Stimulated activated CD4-positive, alpha-beta T cell treated with anti-CD3 and anti-CD28 coated beads, Interleukin-4, amount 100 ng/mL, for 48 hours (primary cell): ENCODE results near the gene FGA.
"Not testable (repeated sequence)": the region's sequence is repeated elsewhere in the genome, so short reads cannot be mapped to it uniquely, and the experiment has no call there.

Experiments used
- DNase-seq, 2 donors: peaks; one replicate each; pipeline ENCODE4 v3.0.0-alpha.2; 2020; ENCODE audit warnings: low read depth in 2 of 2

FGA gene

DNA sequence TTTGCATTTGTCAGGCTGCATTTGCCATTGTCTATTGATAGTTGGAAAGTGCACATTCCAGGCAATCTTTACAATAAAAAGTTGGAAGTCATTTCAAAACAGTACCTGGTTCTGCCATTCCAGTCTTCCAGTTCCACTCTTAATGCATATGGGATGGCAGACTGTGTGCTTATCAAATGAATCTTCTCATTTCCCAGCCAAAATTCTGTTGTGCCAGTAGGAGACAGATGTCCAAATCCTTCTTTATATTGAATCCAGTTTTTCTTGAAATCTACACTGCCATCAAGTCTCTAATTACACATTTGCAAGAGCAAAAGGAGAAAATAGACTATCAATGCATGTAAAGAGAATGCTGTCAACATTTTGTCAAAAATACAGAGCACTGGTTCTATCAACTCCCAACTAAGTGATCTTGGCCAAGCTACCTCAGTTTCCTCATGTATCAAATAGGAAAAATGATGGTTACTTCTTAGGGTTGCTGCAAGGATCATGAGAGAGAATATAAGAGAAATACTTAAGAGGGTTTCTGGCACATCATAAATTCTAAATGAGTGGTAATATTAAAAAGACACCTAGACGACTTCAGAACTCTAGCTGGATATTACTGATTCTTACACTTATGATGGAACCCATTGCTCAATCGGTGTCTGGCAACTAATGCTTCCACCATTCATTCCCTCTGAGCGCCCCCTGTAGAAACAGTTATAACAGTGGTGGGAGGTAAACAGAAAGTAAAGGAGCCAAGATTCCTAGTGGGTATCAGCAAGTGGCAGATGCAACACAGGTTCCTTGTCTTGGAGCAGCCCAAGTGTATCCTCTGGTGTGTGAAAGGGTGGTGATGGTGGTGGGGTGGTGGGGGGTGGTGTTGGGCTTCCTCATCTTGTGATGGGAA lies 18.1 kb upstream of the FGA start:
- no peak for DNase-seq

DNA sequence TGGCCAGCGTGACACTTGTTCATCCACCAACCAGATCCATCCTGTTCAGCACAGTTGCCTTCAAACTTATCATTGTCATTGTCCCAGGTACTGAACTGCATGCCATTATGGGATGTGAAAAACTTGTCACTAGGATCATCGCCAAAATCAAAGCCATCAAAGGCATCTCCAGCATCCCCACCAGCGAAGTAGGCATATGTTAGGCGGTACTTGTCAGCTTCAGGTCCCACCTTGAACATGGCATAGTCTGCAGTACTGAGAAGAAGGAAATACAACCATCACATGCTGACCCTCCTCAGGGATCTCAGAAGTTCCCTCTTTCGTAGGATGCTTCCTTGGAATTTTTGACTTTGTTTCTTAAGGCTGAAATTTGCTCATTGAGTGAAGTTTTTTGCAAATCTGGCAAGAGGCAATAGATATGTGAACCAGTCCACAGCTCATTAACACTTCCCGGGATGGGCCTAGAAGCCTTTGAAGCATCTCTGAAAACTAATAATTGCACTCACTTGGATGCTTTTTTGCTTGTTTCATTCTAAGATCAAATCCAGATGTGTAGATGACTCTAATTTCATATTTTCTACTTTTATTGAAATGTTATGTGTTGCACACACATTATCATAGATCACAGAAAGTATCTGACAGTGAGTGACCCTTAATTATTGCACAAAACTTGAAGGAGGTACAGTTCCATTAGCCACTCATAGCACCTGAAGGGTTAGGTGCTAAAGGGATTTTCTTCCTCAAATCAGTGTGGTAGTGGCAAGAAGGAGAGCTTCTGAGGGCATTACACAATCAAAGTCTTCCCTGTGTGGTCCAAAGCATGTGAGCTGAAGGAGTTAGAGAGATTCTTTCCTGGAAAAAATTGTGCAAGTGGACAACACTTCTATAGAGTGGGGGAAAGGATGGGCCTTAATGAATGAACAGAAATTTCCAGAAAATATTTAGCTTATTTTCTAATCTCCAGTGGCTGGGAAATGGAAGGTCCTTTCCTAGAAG lies 16.5 kb upstream of the FGA start:
- DNase-seq: no peak

GRCh38 chr4:154604696-154605200 lies 14.2 kb upstream of the FGA start:
- no peak for DNase-seq

- no peak for DNase-seq
These were observed 12.7 kb upstream of the FGA start for GRCh38 chr4:154603033-154603943.

- no peak for DNase-seq
These were observed 12.0 kb upstream of the FGA start for GRCh38 chr4:154602404-154603020.

- no peak for DNase-seq
These were observed 7.5 kb upstream of the FGA start for GRCh38 chr4:154597798-154598774.

DNA sequence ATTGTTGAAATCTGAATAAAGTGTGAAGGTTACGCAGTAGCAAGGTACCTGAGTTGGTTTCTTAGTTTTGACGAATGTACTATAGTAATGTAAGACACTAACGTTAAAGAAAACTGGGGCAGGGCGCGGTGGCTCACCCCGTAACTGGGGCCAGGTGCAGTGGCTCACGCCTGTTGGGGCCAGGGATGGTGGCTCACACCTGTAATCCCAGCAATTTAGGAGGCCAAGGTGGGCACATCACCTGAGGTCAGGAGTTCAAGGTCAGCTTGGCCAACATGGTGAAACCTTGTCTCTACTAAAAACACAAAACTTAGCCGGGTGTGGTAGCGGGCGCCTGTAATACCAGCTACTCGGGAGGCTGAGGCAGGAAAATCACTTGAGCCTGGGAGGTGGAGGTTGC lies 6.7 kb upstream of the FGA start:
- not testable (repeated sequence) for DNase-seq

DNA sequence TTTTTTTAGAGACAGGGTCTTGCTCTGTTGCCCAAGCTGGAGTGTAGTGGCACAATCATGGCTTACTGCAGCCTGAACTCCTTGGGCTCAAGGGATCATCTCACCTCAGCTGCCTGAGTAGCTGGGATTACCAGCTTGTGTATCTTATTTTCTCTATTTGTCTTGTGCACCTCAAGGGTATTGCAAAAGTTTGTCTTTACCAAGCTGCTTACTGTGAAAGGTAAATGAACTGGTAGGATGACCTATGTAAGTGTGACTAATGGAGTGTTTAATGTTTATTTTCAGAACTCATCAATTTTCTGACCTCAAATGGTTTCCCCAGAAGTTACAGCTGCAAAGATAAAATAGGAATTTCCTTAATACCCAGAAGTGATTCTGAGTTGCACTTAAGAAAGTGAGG lies 5.3 kb upstream of the FGA start:
- DNase-seq: no peak

- DNase-seq: not testable (repeated sequence)
These were observed 3.8 kb upstream of the FGA start for GRCh38 chr4:154594343-154594742.

- no peak for DNase-seq
These were observed 3.3 kb upstream of the FGA start for GRCh38 chr4:154593868-154594267.

GRCh38 chr4:154591890-154592289 lies 1.3 kb upstream of the FGA start:
- no peak for DNase-seq

GRCh38 chr4:154589296-154590197 lies 995 bp downstream of the FGA start:
- DNase-seq: no peak

GRCh38 chr4:154588198-154588597 lies 2.3 kb downstream of the FGA start:
- no peak for DNase-seq

DNA sequence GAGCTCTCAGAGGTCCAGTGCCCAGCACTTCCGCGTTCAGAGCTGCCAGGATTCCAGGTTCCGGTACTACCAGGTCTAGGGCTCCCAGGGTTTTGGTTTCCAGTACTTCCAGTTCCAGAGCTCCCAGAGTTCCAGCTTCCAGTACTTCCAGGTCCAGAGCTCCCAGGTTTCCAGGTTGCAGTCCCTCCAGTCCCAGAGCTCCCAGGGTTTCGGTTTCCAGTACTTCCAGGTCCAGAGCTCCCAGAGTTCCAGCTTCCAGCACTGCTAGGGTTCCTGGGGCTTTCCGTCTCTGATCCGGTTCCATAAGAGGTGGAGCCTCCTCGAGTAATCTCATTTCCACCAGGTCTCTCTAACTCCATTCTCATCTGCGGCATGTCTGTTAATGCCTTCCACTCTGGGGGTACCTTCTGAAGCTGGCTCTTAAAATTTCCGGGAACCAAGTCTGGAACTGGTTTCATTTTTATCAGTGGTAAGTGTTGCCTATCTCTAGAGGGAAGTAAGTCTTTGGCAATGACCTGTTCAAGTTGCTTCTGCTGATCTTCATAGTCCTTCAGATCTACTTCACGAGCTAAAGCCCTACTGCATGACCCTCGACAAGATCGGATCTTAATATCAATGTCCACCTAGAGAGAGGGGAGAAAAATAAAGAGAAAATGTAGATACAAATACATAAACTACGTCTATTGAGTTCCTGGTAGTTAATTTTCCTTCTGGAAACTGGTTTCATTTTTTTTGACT lies 4.1 kb downstream of the FGA start:
- DNase-seq: no peak

DNA sequence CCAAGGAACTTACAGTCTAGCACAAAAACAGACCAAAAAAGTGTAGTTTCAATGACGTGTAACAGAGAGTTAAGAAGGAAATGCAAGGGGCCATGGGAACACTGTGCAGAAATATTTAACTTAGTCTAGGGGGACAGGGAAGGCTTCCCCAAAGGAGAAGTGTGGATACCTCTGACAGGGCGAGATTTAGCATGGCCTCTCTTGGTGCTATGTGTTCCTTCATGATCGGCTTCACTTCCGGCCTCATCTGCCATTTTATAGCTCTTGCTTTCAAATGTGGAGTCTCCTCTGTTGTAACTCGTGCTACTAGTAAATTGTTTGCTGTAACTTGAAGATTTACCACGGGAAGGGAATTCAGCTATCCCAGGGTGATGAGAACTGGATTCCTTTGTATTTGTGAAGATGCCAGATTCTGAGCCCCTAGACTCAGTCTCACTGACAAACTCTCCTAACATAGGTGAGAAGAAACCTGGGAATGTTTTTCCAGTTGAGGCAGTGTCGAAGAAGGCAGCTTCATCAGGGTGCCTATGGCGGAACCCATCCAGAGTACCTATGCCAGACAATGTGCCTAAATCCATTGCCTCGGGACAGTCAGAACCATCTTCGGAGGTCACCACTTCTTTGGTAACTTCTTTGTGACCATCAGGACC lies 5.0 kb downstream of the FGA start:
- DNase-seq: no peak

DNA sequence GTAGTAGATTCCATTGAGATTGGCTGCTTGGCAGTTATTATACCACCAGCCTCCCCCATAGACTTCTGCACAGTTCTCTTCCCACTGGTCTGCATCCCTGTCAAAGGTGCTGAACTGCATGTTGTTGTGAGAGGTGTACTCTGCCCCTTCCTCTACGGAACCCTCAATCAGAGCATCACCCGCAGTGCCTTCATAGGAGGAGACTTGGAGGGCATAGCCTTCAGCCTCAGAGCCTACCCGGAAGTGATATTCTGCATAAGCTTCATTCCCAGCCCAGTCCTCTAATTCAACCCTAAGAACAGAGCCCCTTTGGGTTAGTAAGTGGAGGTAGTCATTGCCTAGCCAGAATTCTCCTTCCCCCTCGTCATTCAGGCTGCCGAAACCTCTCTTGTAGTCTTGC lies 6.3 kb downstream of the FGA start:
- DNase-seq: no peak

- DNase-seq: no peak
These were observed 6.9 kb downstream of the FGA start for GRCh38 chr4:154583677-154584076.
